SW 1271 (cell line): ENCODE results near the gene TRAM1L1.

ENCODE experiments used
- DNase-seq, 2 experiments: peaks; one replicate each; lab custom pipeline; 2025; lab: John Stamatoyannopoulos, UW

TRAM1L1 gene

DNA sequence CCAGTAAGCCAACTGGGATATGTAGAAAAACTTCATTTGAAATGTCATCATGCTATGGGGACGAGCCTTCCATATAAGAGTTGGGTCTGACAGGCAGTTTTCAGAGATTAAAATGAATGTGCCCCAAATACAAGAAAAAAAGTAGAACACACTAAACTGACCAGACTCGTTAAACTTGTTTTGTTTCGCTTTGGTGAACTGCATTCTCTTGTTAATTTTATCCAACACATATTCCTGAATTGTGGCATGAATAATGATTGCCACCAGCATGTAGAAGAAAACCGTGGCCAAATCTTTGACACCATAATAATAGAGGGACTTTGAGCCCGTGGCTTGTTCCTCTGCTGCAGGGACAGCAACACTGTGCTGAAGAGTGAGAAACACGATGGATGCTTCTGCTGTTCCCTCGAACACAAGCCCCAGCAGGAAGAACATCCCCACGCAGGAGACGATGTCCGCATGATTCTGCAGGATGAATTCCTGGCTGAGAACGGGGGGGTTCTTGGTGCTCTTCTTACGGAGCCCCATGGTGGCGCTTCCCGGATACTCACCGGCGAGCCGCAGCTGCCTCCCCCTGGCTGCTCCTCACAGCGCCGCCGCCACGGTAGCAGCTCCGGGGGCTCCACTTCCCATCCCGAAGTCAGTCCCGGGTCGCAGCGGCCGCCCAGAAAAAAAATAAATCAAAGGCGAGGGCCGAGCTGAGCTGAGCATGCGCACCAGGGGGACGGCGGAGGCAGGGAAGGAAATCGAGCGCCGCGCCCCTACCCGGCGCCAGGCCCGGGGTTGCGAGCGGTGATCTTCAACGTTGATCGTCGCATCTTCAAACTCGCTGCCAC, at the start of gene TRAM1L1:
Gene TRAM1L1 (minus strand): TSS at position 711 of the 836 bp plus-strand sequence. CDS start 183 bp downstream, at position 528.
- DNase-seq, result peak; percentile 36 to 65

GRCh38 chr4:117134386-117134785, 49.0 kb upstream of the TRAM1L1 start:
- DNase-seq, result peak; percentile 3 to 57

DNA sequence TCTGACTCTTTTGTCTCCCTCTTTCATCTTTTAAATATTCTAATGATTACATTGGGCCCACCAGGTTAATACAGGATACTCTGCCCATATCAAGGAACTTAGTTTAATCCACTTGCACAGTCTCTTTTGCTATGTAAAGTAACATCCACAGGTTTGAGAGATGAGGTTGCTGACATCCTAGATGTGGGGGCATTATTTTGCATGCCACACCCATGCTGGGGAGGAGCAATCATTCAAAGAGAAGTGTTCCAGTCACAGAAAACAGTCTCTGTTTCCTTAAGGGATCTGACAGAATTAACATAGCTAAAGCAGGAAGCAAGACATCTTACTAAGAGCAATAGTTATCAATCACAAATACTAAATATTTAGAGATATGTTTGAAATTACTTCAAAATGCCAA, 11.5 kb upstream of the TRAM1L1 start:
- DNase-seq, result no peak

GRCh38 chr4:117096462-117096861, 11.1 kb upstream of the TRAM1L1 start:
- no peak for DNase-seq

DNA sequence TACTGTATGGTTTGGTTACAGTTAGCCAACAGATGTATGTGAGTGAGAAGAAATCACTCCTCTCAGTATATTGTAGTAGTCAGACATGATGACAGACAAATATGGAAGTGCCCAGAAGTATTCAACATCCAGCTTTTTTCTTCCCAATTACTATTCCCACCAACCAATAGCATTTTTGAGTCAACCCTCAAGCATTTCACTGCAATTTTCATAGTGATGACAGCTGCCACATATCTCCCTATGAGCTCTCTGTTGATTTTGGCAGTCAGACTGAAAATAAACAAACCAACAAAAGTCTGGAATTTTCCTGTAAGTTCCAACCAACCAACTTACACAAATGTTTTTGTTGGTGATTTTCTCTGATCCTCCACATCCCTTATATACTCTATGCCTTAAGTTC, 8.2 kb upstream of the TRAM1L1 start:
- no peak for DNase-seq

DNA sequence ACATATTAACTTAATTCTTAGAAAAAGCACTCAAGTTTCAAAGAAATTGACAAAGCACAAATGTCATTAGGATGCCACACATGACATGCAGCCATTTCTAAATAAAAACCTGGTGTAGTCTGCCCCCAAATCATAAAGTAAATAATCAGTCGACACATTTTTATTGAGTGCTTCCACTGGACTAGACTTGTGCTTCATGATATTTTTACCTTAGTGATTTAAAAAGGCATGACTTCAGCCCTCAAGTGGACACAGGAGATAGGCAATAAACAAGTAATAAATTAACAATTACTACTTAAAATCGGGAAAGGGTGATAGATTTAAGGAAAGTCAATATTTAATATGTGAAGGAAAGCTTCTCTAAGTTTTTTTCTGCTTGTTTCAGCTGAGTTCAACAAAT, 7.6 kb downstream of the TRAM1L1 start:
- DNase-seq, result no peak

DNA sequence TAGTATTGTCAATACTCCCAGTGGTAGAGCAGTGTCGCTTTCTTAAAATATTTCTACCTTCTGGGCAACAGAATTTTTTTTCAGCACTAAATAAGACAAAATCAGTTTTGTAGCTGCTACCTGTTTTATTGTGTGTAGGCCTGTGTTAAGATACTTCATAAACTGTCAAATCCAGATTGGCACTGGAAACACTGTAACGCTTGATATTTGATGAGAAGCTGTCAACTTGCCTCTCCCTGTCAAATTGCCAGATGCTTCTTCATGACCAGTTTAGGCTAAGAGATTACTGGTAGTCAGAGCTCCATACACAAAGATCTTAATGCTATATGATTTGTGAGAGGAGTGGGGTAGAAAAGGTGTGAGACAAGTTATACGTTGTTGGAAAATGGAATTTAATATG, 17.3 kb downstream of the TRAM1L1 start:
- no peak for DNase-seq

DNA sequence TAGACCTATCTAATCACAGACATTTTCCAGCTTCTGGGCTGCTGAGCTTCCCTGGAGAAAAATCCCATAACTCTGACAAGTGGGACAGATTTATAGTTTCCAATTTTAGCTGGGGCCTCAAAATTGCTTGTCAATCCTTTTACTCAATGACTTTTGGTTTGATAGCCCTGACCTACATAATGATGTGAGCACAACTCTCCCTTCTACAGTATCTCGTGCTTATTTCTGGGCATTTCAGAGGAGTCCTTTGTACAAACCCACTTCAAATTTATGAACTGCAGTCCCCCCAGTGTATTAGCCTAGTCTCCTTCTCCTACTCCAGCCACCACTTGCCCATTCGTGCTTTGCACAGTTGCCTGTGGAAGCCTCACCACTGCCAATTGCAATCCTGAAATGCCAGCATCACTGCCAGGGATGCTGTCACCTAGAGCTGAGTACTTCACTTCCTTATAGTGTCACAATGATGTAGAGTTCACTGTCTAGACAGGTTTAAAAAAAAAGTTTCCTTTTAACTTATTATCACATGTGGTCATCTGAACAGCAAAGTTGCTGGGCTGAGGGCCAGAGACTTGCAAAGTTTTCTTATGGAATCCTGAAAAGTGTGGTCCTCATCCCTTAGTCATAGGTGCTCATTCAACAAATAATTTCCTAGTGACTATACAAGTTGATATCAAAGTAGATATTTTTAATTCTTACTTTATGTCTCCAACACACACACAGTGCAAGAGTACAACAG, 21.2 kb downstream of the TRAM1L1 start:
- DNase-seq, result no peak

DNA sequence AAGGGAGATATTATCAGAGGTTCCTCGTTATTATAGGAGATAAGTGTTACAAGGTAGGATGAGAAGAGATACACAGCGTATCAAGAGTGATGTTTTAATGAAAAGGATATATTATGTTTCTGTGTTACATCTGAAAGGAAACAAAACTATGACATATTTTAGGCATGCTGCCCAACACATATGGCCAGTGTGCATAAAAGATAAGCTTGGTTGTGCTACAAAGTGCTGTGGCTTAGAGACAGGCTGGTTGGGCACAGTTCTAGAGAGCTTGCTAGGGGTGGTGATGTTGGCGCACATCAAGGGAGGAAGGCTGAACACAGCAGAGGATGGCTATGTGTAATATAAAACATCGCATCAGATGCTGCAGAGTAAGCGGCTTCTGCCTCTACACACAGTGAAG, 42.4 kb downstream of the TRAM1L1 start:
- no peak for DNase-seq
